Immature natural killer cell (primary cell): ENCODE measurements around the gene ALDH3B1. TPM values are rescaled to one million over a fixed set of nuclear protein-coding genes. Genes with fewer than 3 reads are reported as not detected.
A peak's percentile ranks its signal among the peaks of the same experiment; 100 is the strongest.

Experiments used
- DNase-seq, 3 donors: peaks; one replicate each; pipeline ENCODE4 v3.0.0; 2022; ENCODE audit warnings: mixed read lengths in 1 of 3
- H3K27ac Mint-ChIP-seq, 6 donors: one replicate each; pipeline ENCODE4 v1.8.0; 2020; ENCODE audit warnings: mixed read lengths in 6 of 6, mild to moderate bottlenecking in 5 of 6, inconsistent platforms in 4 of 6, moderate library complexity in 3 of 6
- H3K27me3 Mint-ChIP-seq, 3 donors: one replicate each; pipeline ENCODE4 v1.8.0; 2020 to 2021; ENCODE audit warnings: low read depth in 3 of 3, mild to moderate bottlenecking in 3 of 3, mixed read lengths in 3 of 3, moderate library complexity in 3 of 3, inconsistent platforms in 1 of 3
- H3K36me3 Mint-ChIP-seq, 3 donors: one replicate each; pipeline ENCODE4 v1.8.0; 2020; ENCODE audit warnings: mixed read lengths in 3 of 3, inconsistent platforms in 2 of 3, mild to moderate bottlenecking in 2 of 3
- H3K4me1 Mint-ChIP-seq, 2 donors: one replicate each; pipeline ENCODE4 v1.8.0; 2020; ENCODE audit warnings: inconsistent platforms in 2 of 2, mild to moderate bottlenecking in 2 of 2, mixed read lengths in 2 of 2, moderate library complexity in 1 of 2
- H3K4me3 Mint-ChIP-seq, 5 donors: one replicate each; pipeline ENCODE4 v1.8.0; 2020; ENCODE audit warnings: mild to moderate bottlenecking in 5 of 5, mixed read lengths in 5 of 5, inconsistent platforms in 3 of 5, moderate library complexity in 3 of 5
- H3K9me3 Mint-ChIP-seq, 6 donors: one replicate each; pipeline ENCODE4 v1.8.0; 2020; ENCODE audit warnings: mild to moderate bottlenecking in 6 of 6, mixed read lengths in 6 of 6, inconsistent platforms in 4 of 6, moderate library complexity in 3 of 6
- polyA plus RNA-seq, 3 donors: library from polyadenylated mRNA; unstranded; fragments of 300-500 nt; fragmentation: Illumina TruSeq; gene quantifications; one replicate each; pipeline ENCODE4 v1.2.3, GENCODE V29; 2021

ALDH3B1 gene
- polyA plus RNA-seq, 3 donors from 2014 or later = 3.4 to 3.8 TPM; not detected in 1

DNA sequence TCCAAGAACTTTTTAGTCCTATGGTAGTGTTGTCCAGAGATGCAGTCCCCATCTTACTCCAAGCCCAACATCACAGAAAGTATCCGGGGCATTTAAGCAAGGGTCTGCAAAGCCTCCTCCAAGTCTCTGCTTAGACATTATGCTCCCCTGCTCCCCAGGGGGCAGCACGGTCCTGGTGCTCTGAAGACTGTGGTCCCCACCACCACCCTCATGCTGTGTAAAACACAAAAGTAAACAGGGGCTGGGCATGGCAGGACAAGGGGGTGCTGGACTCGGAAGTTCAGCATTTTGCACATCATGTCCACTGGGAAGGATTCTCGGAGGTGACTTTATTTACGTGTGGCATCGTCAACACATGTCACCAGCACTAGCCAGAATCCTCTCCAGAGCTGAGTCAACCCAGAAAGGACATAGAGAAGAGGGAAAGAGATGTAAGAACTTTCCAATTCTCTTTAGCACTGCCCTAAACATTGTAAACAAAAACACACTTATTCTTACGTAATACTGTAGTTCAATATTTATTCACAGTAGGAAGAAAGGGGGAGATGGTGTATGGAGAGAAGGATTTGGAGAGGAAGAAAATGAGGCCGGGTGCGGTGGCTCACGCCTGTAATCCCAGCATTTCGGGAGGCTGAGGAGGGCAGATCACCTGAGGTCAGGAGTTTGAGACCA, 66.4 kb downstream of the ALDH3B1 start:
- H3K4me3 Mint-ChIP-seq = no peak overlapping the region
- peaks cover 0 to 5% (median 4%) of the 10 kb centered on the region in 3 donors for H3K27me3 Mint-ChIP-seq
- no peak for DNase-seq
- peaks cover 2 to 6% of the 10 kb centered on the region in 2 donors for H3K4me1 Mint-ChIP-seq
- H3K9me3 Mint-ChIP-seq = no peaks in the 10 kb centered on the region
- H3K36me3 Mint-ChIP-seq = peaks cover 0 to 4% (median 4%) of the 10 kb centered on the region in 3 donors
- H3K27ac Mint-ChIP-seq = peak overlapping the region in 1 of 6 donors; percentile 12

DNA sequence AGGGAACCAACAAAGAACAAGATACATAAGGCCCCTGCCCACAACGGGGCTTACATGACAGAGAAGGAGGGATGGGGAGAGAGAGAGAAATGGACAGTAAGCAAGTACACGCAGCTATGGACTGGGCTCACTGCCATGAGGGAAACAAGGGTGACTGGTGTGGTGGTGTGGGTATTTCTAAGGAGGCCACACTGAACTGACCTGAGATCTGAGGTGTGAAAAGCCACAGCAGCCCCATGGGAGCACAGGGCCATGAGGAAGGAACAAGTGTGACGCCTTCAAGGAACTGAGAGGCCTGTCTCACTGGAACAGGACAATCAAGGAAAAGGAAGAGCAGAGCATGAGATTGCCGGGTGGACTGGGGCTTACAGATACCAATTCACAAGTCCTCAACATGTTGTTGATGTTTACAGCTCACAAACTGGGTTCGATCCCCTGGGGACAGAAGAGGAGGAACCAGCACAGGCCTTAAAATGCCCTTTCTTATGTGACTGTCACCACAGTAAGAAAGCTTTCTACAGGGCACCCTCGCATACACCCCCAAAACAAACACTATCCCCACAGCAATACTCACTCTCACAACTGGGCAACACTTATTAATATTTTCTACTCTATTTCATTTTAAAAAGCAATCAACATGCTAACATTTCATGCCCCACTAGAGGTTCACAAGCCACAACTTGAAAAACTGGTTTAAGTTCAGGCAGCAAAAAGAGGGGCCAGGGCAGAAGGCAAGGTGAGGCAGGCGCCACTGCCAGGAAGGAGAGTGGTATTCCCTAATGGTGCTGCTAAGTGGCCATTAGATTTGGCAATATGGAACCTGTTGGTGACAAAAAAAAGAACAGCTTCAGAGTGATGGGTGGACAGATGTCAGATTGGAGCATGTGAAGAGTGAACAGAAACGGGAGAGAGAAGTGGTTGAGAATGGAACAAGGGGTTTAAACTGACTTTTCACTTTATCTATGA, 67.8 kb downstream of the ALDH3B1 start:
- peak in 1 of 3 donors; percentile 7 for DNase-seq
- Mint-ChIP-seq H3K27me3 (peaks cover 0 to 6% (median 4%) of the 10 kb centered on the region in 3 donors), H3K4me1 (peaks cover 2 to 6% of the 10 kb centered on the region in 2 donors), H3K4me3 (no peak overlapping the region), H3K9me3 (no peaks in the 10 kb centered on the region), H3K27ac (peak overlapping the region in 1 of 6 donors; percentile 14), H3K36me3 (peaks cover 0 to 4% (median 0%) of the 10 kb centered on the region in 3 donors)

Other genes with a start within 250 kb of the ALDH3B1 start
- gene UNC93B1, start 6.2 kb upstream of the ALDH3B1 start, polyA plus RNA-seq = 10 to 100 TPM; 29.7 to 42.7 (median 38.6) TPM
- 100 to 1,000 TPM; 204 to 258 (median 215) TPM for gene NDUFS8, start 20.4 kb downstream of the ALDH3B1 start, polyA plus RNA-seq
- gene TCIRG1, start 28.7 kb downstream of the ALDH3B1 start, polyA plus RNA-seq = 100 to 1,000 TPM in 1 of 3 donors, 10 to 100 TPM in 2; 93.0 to 132 (median 93.3) TPM
- gene CHKA, start 111.1 kb downstream of the ALDH3B1 start, polyA plus RNA-seq = 1 to 10 TPM; 2.7 to 7.5 (median 4.9) TPM
- gene KMT5B, start 203.0 kb downstream of the ALDH3B1 start, polyA plus RNA-seq = 10 to 100 TPM; 23.9 to 58.5 (median 30.0) TPM